Small intestine (tissue), 16 donors: ENCODE data around the gene SPINK9. TPM values are rescaled to one million over a fixed set of nuclear protein-coding genes. Genes with fewer than 3 reads are reported as not detected.
A peak's percentile ranks its signal among the peaks of the same experiment; 100 is the strongest.

Source experiments
- DNase-seq, 2 donors: peaks; one replicate each; pipeline versions ENCODE4 v3.0.0 to v3.0.0-alpha.2; 2013
- FAIRE-seq: peaks from 2 replicates; lab custom pipeline; 2012; peaks lifted over from hg19 to GRCh38; lab: Jason Lieb, UNC
- H3K27ac ChIP-seq, 3 donors: one replicate each; pipeline ENCODE4 v1.5.1; 2013; ENCODE audit warnings: low read length in 2 of 3, mild to moderate bottlenecking in 2 of 3, control low read depth in 1 of 3, inconsistent platforms in 1 of 3, low read depth in 1 of 3, moderate library complexity in 1 of 3
- H3K27me3 ChIP-seq, 3 donors: one replicate each; pipeline ENCODE4 v1.6.1; 2013; ENCODE audit warnings: low read length in 3 of 3, inconsistent platforms in 1 of 3; ENCODE audit not compliant: control insufficient read depth in 3 of 3, insufficient read depth in 3 of 3
- H3K36me3 ChIP-seq, 3 donors: one replicate each; pipeline ENCODE4 v1.6.1; 2013; ENCODE audit warnings: low read length in 3 of 3, inconsistent platforms in 1 of 3, low read depth in 1 of 3, mild to moderate bottlenecking in 1 of 3, moderate library complexity in 1 of 3; ENCODE audit not compliant: control insufficient read depth in 3 of 3, insufficient read depth in 2 of 3
- H3K4me1 ChIP-seq, 3 donors: one replicate each; pipeline ENCODE4 v1.6.1; 2013; ENCODE audit warnings: low read length in 2 of 3, inconsistent platforms in 1 of 3, low read depth in 1 of 3, mild to moderate bottlenecking in 1 of 3, moderate library complexity in 1 of 3; ENCODE audit not compliant: control insufficient read depth in 3 of 3, insufficient read depth in 2 of 3
- H3K4me3 ChIP-seq, 3 donors: one replicate each; pipeline ENCODE4 v1.5.1; 2013; ENCODE audit warnings: low read length in 3 of 3, control low read depth in 1 of 3, inconsistent platforms in 1 of 3, low read depth in 1 of 3, mild to moderate bottlenecking in 1 of 3, moderate library complexity in 1 of 3
- H3K9me3 ChIP-seq, 2 donors: one replicate each; pipeline ENCODE4 v1.6.1; 2013; ENCODE audit warnings: low read depth in 1 of 2, low read length in 1 of 2; ENCODE audit not compliant: control insufficient read depth in 2 of 2, insufficient read depth in 1 of 2
- WGBS, 3 donors: extraction: QIAGEN DNeasy Blood & Tissue Kit; methylation state at CpG; one replicate each; pipeline ENCODE4 v1.1.7; 2013; 5-methylcytosine and 5-hydroxymethylcytosine counted together
- long read RNA-seq, 10 donors: transcript quantifications; one replicate each; lab custom pipeline, GENCODE V29; 2026
- polyA plus RNA-seq, 4 donors: library from polyadenylated mRNA; stranded (reverse) in 3 of 4; unstranded in 1 of 4; fragments of 200-250 nt in 3 of 4; fragments of 120-200 nt in 1 of 4; gene quantifications; one replicate each; pipeline versions ENCODE4 v1.2.1 to v1.2.3, GENCODE V29; 2013
- donor health status: healthy with polysubstance abuse.
- donor health status: control.
- donor health status: control.
- donor health status: Bipolar disorder and iron deficiency.
- donor health status: healthy.

SPINK9 gene, protein sequence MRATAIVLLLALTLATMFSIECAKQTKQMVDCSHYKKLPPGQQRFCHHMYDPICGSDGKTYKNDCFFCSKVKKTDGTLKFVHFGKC
- polyA plus RNA-seq: under 1 TPM in 1 of 4 donors, not detected in 3; 0.13 TPM
- long read RNA-seq, donor 1: 0 reads
- long read RNA-seq, donor 2: 0 reads
- long read RNA-seq, donor 3: 0 reads
- long read RNA-seq, donor 4: 0 reads
- long read RNA-seq, donor 5: 0 reads
- long read RNA-seq, donor 6: 0 reads
- long read RNA-seq, donor 7: 0 reads
- long read RNA-seq, donor 8: 0 reads
- long read RNA-seq, donor 9: 0 reads
- long read RNA-seq, donor 10: 0 reads

DNA sequence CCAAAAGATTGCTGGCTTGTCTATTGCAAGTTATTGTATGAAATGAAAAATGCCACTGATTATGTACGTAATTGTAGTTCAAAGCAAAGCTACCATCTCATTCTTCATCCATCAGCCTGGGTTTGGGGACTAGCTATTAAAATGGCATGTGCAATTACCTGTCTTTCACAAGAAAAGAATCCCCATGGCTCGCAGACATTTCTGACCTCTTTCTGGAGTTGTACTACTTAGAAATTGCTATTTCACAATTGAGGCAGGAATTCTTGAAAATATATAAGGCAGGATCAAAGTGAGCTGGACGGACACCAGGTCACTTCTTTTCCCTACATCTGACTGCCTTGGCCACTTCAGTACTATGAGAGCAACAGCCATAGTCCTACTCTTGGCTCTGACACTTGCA lies at the start of gene SPINK9:
TSS of gene SPINK9 (plus strand) at position 301 of the 400 bp plus-strand sequence. CDS start at position 356, 55 bp downstream.
- 84 to 94% (median 85%) methylated on average over 3 of the region's 3 CpGs for WGBS, 3 donors
- Histone ChIP-seq H3K9me3 (peaks cover 0 to 4% of the 10 kb centered on the region in 2 donors), H3K4me1 (no peaks in the 10 kb centered on the region), H3K27ac (no peak within 1 kb of the TSS), H3K4me3 (no peak within 1 kb of the TSS), H3K27me3 (no peaks in the 10 kb centered on the region), H3K36me3 (no peaks in the 10 kb centered on the region)
- FAIRE-seq: no peak
- no peak for DNase-seq

DNA sequence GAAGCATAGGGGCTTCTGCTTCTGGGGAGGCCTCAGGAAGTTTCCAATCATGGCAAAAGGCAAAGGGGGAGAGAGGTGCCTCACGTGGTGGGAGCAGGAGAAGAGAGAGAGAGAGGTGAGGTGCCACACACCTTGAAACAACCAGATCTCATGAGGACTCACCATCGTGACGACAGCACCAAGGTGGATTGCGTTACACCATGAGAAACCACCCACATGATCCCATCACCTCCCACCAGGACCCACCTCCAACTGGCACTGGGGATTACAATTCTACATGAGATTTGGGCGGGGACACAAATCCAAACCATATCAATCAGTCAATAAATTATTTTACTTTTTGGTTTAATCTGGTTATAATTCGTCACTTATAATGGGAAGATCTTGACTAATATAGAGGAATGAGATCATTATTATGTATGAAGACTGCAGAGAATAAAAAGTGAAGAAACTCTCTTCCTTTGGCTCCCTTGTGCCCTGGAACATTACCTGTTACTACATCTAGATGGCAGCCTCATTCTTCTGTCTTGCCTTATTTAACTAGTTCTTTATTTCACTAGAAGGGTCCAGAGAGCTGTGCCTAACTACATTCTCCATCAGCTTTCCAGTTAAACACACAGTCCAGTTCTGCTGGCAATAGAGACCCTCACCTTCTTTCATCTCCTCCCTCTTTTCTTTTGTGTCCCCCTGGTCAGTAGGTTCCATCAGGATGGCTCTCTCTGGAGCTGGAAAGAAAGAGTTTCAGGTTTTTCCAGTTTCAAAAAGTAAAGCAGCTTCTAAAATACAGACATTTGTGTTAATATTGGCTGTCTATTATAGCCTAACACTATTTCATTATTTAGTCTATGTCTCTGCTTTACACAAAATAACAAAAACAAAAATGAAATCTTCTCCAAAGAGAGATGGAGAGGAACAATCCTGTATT lies 44.8 kb upstream of the SPINK9 start:
- FAIRE-seq (no peak), DNase-seq (peak; percentile 4 to 31)
- H3K9me3 ChIP-seq: no peaks in the 10 kb centered on the region
- H3K27ac ChIP-seq: no peak overlapping the region
- H3K4me1 ChIP-seq: no peaks in the 10 kb centered on the region
- 57 to 71% (median 71%) methylated on average over 6 of the region's 6 CpGs for WGBS, 3 donors
- H3K27me3 ChIP-seq: no peaks in the 10 kb centered on the region
- no peak overlapping the region for H3K4me3 ChIP-seq
- H3K36me3 ChIP-seq: no peaks in the 10 kb centered on the region

DNA sequence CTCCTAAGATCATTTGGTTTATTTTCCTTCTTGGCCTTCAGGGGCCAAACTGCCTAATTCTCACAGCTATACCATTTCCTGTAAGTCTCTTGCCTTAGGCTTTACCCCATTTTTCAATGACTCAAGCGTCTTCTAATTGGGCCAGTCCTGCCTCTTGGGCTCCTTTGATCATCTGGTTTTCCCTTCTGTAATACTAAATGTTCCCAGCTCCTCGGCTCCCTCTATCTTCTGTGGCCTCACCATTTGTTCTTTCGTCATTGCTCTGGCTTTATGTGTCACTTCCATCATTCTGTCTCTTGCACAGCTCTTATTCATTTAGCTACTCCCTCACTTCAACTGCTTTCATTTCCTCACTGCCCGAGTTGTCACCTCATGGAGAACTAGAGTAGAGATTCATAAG lies 37.6 kb upstream of the SPINK9 start:
- no peaks in the 10 kb centered on the region for H3K4me1 ChIP-seq
- no peak for FAIRE-seq
- no peaks in the 10 kb centered on the region for H3K9me3 ChIP-seq
- no peaks in the 10 kb centered on the region for H3K36me3 ChIP-seq
- H3K27ac ChIP-seq: no peak overlapping the region
- no peak overlapping the region for H3K4me3 ChIP-seq
- peaks cover 0 to 2% (median 0%) of the 10 kb centered on the region in 3 donors for H3K27me3 ChIP-seq
- no peak for DNase-seq
- WGBS, 3 donors: 74 to 80% (median 75%) methylated on average over 4 of the region's 4 CpGs

DNA sequence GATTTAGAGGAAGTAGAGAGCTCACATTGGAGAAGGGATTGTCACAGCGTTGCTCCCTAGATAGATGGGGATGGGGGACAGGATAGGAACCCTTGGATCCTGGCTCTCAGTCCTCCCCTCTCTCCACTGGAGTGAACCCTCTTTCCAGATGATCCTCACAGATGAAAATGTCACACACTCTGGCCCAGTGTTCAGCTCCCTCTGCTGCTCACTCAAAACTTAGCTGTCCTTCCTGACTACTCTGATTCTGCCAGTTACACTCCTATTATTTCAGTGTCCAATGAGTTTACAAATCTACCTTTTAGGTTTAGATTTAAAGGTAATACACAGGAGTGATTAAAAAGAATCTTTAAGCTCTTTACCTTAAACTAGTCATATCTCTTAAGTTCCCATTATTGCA lies 28.9 kb upstream of the SPINK9 start:
- no peaks in the 10 kb centered on the region for H3K36me3 ChIP-seq
- 75 to 85% (median 83%) methylated on average over 1 of the region's 1 CpG for WGBS, 3 donors
- peaks cover 0 to 6% of the 10 kb centered on the region in 2 donors for H3K9me3 ChIP-seq
- H3K4me3 ChIP-seq: no peak overlapping the region
- no peak for DNase-seq
- no peaks in the 10 kb centered on the region for H3K4me1 ChIP-seq
- FAIRE-seq: no peak
- H3K27ac ChIP-seq: no peak overlapping the region
- peaks cover 0 to 2% (median 0%) of the 10 kb centered on the region in 3 donors for H3K27me3 ChIP-seq

DNA sequence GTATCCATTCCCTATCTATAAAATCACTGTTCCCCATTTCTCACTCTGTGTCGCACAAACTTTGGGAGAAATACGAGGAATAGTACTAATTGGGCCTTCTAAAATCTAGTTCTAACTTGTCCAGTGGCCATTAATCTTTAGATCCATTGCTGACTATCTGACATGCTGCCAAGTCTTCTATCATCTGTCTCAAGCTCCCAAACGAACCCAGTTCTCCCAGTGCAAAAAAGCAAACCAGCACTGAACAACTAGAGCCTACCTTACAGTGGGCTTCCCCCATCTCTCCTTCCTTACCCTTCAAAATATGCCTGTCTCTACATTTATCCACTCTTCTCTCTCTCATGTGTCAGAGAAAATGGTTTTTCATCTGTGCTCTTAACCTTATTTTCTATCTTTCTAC lies 26.3 kb upstream of the SPINK9 start:
- Histone ChIP-seq H3K27me3 (no peaks in the 10 kb centered on the region), H3K27ac (no peak overlapping the region), H3K4me1 (no peaks in the 10 kb centered on the region), H3K36me3 (no peaks in the 10 kb centered on the region), H3K9me3 (peaks cover 0 to 6% of the 10 kb centered on the region in 2 donors), H3K4me3 (no peak overlapping the region)
- no peak for FAIRE-seq
- DNase-seq: no peak
- WGBS, 3 donors: 57 to 76% (median 66%) methylated on average over 3 of the region's 3 CpGs

DNA sequence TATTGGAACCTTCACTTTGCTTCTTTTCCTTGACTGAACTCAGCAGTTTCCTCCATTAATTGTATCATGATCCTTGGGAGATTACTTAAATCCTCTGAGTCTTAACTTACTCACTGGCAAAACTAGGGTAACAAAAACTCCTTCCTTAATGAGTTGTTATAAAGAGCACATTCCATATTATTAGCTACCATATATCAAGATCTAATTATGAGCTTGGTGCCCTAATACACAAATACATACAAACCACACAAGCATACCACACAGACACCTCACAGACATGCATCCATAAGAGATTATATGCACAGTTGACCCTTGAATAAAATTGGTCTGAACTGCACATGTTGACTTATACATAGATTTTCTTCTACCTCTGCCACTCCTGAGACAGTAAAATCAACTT lies 25.6 kb upstream of the SPINK9 start:
- FAIRE-seq (no peak), DNase-seq (no peak)
- Histone ChIP-seq H3K9me3 (peaks cover 0 to 6% of the 10 kb centered on the region in 2 donors), H3K4me3 (no peak overlapping the region), H3K27me3 (no peaks in the 10 kb centered on the region), H3K4me1 (no peaks in the 10 kb centered on the region), H3K27ac (no peak overlapping the region), H3K36me3 (no peaks in the 10 kb centered on the region)

DNA sequence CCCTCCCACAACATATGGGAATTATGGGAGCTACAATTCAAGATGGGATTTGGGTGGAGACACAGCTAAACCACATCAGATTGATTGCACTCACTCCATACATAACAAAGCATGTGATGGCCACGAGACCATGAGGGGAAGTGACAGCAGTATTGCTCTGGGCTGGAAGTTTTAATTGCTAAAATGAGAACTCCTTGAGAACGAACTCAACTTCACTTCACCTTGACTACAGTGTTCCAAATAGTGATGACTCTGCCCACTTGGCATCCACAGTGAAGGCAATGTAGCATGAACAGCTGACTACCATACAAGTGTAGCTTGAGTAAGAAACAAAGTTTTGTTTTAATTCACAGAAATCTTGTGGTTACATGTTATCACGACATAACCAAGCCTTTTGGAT lies 23.9 kb upstream of the SPINK9 start:
- Histone ChIP-seq H3K4me3 (no peak overlapping the region), H3K27me3 (no peaks in the 10 kb centered on the region), H3K27ac (no peak overlapping the region), H3K36me3 (no peaks in the 10 kb centered on the region), H3K9me3 (peaks cover 0 to 6% of the 10 kb centered on the region in 2 donors), H3K4me1 (no peaks in the 10 kb centered on the region)
- 58 to 71% (median 61%) methylated on average over 3 of the region's 3 CpGs for WGBS, 3 donors
- FAIRE-seq: no peak
- DNase-seq: no peak

DNA sequence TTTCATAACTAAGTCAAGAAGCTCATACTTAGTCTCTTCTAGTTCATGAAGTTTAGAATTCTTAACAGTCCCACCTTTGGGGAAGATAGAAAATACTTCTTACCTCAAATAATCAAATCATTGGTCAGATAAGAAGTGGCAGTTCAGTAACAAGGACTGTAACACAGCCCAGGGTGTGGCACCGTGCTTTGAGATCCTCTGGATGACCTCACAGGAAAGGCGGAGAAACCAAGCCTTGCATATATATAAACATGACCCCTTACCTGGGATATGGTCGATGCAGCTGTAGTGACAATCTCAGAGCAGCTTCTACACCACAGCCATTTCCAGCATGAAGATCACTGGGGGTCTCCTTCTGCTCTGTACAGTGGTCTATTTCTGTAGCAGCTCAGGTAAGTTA lies 23.2 kb upstream of the SPINK9 start, which contains the start of gene SPINK7:
TSS of gene SPINK7 (plus strand) at position 271 of the 400 bp plus-strand sequence. CDS start at position 332, 61 bp downstream.
- peak in 1 of 2 donors; percentile 7 for DNase-seq
- H3K27ac ChIP-seq: no peak within 1 kb of the TSS
- no peak within 1 kb of the TSS for H3K4me3 ChIP-seq
- no peaks in the 10 kb centered on the region for H3K36me3 ChIP-seq
- no peaks in the 10 kb centered on the region for H3K27me3 ChIP-seq
- peaks cover 0 to 6% of the 10 kb centered on the region in 2 donors for H3K9me3 ChIP-seq
- WGBS, 3 donors: 25 to 61% (median 44%) methylated on average over 3 of the region's 3 CpGs
- H3K4me1 ChIP-seq: no peaks in the 10 kb centered on the region
- FAIRE-seq: no peak
